Measurements from ENCODE around the gene OGFR.

The OGFR gene

DNA sequence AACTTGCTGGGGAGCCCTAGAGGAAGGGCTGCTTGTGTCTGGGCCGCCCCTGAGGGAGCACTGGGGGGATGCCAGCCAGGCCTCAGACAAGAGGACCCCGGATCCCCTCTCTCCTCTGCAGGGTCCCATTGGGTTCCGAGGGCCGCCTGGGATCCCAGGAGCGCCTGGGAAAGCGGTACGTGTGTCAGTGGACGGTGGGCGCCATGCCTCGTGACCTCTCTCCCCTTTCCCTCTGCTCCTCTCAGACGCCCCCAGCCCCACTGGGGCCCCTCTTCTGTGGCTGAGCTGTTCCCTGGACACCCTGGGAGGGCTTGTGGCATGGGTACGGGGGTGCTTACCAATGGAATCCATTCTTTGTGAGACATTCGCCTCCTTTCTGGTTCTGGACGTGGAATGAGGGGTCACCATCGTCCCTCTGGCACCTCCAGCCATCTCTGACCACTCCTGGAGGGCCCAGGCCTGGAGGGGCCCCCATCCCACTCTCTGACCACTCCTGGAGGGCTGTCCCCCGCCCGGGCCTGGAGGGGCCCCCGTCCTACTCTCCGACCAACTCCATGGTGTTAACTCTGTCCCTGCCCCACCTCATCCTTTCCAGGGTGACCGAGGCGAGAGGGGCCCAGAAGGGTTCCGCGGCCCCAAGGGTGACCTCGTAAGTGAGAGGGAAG is 22.1 kb downstream of the OGFR start:
- peaks cover 20 to 21% of the 10 kb centered on the region in 2 experiments for H3K4me1 ChIP-seq (ENCODE audit: control insufficient read depth in 1 of 2, insufficient read depth in 1 of 2, low read depth in 1 of 2, low read length in 1 of 2)
- H3K4me3 ChIP-seq (ENCODE audit: low read depth in 1 of 2, low read length in 1 of 2) = no peak overlapping the region
- H3K9me3 ChIP-seq = no peaks in the 10 kb centered on the region
- peaks cover 10% of the 10 kb centered on the region for H3K27me3 ChIP-seq
- H3K36me3 ChIP-seq = no peaks in the 10 kb centered on the region
- TF ChIP-seq, protein P1, sequence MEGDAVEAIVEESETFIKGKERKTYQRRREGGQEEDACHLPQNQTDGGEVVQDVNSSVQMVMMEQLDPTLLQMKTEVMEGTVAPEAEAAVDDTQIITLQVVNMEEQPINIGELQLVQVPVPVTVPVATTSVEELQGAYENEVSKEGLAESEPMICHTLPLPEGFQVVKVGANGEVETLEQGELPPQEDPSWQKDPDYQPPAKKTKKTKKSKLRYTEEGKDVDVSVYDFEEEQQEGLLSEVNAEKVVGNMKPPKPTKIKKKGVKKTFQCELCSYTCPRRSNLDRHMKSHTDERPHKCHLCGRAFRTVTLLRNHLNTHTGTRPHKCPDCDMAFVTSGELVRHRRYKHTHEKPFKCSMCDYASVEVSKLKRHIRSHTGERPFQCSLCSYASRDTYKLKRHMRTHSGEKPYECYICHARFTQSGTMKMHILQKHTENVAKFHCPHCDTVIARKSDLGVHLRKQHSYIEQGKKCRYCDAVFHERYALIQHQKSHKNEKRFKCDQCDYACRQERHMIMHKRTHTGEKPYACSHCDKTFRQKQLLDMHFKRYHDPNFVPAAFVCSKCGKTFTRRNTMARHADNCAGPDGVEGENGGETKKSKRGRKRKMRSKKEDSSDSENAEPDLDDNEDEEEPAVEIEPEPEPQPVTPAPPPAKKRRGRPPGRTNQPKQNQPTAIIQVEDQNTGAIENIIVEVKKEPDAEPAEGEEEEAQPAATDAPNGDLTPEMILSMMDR (IDR thresholded peaks at IDR 0.05) = no peak
- H3K27ac ChIP-seq = no peak overlapping the region

DNA sequence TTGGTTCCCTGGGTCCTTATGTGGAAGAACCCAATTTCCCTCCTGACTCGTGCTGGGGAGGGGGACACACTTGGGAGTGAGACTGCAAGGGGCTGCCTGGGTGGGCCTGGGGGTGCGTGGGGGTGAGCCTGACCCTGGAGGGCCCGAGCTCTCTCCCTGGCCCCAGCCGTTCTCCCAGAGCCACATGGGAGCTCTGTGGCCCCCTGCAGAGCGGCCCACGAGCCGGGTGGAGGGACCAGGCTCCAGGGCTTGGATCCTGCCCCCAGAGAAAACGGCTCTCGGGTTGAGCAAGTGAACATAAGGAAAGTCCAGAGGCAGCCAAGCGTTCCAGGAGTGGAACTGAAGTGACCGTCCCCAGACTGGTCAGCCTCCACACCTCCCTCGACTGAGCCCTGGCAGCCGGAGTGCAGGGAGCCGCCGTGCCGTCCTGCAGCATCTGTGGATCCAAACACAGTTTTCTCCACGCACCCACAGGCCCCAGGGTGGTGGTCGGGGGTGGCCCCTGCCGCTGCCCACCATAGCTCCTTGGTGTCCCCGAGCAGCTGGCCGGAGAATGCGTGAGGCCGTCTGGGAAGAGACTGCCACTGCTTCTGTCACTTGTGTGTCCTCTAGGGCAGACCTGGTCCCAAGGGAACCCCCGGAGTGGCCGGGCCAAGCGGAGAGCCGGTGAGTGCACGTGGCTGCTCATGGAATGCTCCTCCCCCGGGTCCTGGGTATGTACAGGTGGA is 22.8 kb downstream of the OGFR start:
- no peak overlapping the region for H3K27ac ChIP-seq
- no peak overlapping the region for H3K4me3 ChIP-seq (ENCODE audit: low read depth in 1 of 2, low read length in 1 of 2)
- H3K9me3 ChIP-seq = no peaks in the 10 kb centered on the region
- H3K4me1 ChIP-seq (ENCODE audit: control insufficient read depth in 1 of 2, insufficient read depth in 1 of 2, low read depth in 1 of 2, low read length in 1 of 2) = peaks cover 27 to 28% of the 10 kb centered on the region in 2 experiments
- peaks cover 6% of the 10 kb centered on the region for H3K27me3 ChIP-seq
- no peaks in the 10 kb centered on the region for H3K36me3 ChIP-seq
- TF ChIP-seq, protein P1 (IDR thresholded peaks at IDR 0.05) = no peak

DNA sequence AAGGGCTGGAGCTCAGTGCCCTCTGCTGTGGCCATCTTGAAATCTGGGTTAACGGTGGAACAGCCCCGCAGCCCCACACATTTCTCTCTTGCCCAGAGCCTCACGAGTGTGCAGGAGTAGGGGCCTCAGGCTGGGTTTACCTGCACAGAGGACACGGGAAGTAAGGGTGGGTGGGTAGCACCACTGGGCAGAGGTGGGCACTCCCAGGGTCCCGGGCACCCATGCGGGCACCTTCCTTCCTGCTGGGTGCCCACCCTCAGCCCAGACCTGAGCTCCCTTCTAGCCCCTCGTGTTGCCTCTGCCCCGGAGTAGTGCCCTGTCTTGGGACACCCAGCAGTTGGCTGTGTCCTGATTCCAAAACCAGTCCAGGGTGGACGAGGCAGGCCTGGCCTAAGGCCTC is 23.4 kb downstream of the OGFR start:
- peaks cover 6% of the 10 kb centered on the region for H3K27me3 ChIP-seq
- H3K9me3 ChIP-seq = no peaks in the 10 kb centered on the region
- TF ChIP-seq, protein P1 (IDR thresholded peaks at IDR 0.05) = no peak
- no peak overlapping the region for H3K27ac ChIP-seq
- peaks cover 33 to 34% of the 10 kb centered on the region in 2 experiments for H3K4me1 ChIP-seq (ENCODE audit: control insufficient read depth in 1 of 2, insufficient read depth in 1 of 2, low read depth in 1 of 2, low read length in 1 of 2)
- H3K36me3 ChIP-seq = no peaks in the 10 kb centered on the region
- H3K4me3 ChIP-seq (ENCODE audit: low read depth in 1 of 2, low read length in 1 of 2) = no peak overlapping the region

DNA sequence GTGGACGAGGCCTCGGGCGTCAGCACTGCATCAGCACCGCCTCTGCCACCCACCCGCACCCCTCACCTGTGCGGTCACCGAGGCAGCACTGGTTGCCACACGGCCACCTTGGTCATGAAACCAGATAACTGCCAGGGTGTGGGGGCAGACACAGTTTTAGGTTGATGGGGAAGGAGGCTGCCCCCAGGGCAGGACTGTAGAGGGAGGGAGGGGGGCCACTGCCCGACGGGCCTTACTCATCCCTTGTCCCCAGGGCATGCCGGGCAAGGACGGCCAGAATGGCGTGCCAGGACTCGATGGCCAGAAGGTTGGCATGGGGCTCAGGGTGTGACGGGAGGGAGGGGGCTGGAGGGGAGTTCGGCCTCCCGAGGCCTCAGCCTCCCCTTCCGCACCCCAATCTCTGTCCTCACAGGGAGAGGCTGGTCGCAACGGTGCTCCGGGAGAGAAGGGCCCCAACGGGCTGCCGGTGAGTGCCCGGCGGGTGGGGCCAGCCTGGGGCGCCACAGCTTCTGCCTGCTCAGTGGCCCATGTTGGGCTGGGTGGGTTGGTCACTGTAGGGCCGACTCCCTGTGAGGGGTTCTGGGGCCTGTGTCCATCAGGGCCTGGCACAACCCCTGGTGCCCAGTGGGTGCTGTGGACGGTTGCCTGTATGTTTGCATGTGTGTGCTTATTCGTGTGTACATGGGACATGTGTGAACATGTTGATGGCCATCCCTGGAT is 24.0 kb downstream of the OGFR start:
- Histone ChIP-seq H3K4me1 (ENCODE audit: control insufficient read depth in 1 of 2, insufficient read depth in 1 of 2, low read depth in 1 of 2, low read length in 1 of 2) (peaks cover 39 to 40% of the 10 kb centered on the region in 2 experiments), H3K27me3 (peaks cover 6% of the 10 kb centered on the region), H3K9me3 (no peaks in the 10 kb centered on the region), H3K27ac (no peak overlapping the region), H3K36me3 (no peaks in the 10 kb centered on the region), H3K4me3 (ENCODE audit: low read depth in 1 of 2, low read length in 1 of 2) (no peak overlapping the region)
- TF ChIP-seq, protein P1 (IDR thresholded peaks at IDR 0.05) = no peak

DNA sequence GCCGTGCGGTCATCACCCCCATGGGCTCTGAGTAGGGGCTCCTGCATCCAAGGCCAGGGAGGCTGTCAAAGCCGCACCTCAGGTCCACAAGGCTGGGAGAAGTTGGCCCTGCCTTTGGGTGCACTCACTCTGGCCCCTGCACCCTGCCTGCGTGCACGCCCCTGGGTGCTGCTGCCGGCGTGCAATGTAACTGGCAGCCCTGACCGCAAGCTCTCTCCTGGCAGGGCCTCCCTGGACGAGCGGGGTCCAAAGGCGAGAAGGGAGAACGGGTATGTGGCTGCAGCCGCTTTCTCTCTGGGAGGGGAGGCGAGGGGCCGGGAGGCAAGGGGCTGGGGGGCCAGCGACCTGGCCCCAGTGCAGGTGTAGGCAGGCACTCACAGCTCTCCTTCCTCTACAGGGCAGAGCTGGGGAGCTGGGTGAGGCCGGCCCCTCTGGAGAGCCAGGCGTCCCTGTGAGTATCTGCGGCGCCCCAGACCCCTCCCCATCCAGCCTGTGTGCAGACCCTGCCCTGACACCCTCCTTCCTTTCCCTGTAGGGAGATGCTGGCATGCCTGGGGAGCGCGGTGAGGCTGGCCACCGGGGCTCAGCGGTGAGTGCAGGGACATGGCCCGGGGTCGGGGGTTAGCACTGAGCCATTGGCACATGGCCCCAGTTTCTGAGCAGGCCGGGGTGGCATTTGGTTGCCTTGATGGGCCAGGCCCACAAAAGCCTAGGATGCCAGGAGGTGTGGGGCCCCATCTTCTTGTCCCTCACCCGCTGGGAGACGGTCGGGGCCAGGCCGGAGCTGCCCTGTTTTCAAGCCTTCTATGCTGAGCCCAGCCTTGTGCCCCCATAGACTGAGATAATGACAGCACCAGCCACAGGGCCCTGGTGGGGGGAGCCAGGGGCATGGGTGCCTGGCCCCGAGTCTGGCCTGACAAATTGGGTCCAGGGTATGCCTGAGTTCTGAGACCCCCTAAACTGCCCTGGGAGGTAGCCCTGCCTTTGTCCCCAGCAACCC is 24.9 kb downstream of the OGFR start:
- Histone ChIP-seq H3K4me3 (ENCODE audit: low read depth in 1 of 2, low read length in 1 of 2) (no peak overlapping the region), H3K36me3 (no peaks in the 10 kb centered on the region), H3K27ac (no peak overlapping the region), H3K27me3 (peaks cover 4% of the 10 kb centered on the region), H3K9me3 (no peaks in the 10 kb centered on the region), H3K4me1 (ENCODE audit: control insufficient read depth in 1 of 2, insufficient read depth in 1 of 2, low read depth in 1 of 2, low read length in 1 of 2) (peaks cover 42 to 46% of the 10 kb centered on the region in 2 experiments)
- TF ChIP-seq, protein P1 (IDR thresholded peaks at IDR 0.05) = no peak

All from neutrophil (primary cell).